Coronary artery (tissue), 2 donors: ENCODE measurements around the gene SKIC2.
"Not testable (repeated sequence)": the region's sequence is repeated elsewhere in the genome, so short reads cannot be mapped to it uniquely, and the experiment has no call there.

ENCODE experiments used
- DNase-seq: peaks from one replicate; pipeline ENCODE4 v3.0.0-alpha.2; 2017; ENCODE audit warnings: low spot score
- H3K27ac ChIP-seq, 2 donors: fragments of 200-600 bp; sonication (generic); one replicate each; pipeline ENCODE4 v1.5.1; 2016 to 2019
- H3K4me3 ChIP-seq: fragments of 200-600 bp; sonication (generic); 2 replicates; pipeline ENCODE4 v1.5.1; 2016; ENCODE audit warnings: mild to moderate bottlenecking, moderate library complexity
- TF ChIP-seq, protein P1 (sequence below): fragments of 200-600 bp; sonication (generic); IDR thresholded peaks from one replicate; pipeline ENCODE4 v1.5.1; 2019; ENCODE audit warnings: antibody characterized with exemption

SKIC2 gene

DNA sequence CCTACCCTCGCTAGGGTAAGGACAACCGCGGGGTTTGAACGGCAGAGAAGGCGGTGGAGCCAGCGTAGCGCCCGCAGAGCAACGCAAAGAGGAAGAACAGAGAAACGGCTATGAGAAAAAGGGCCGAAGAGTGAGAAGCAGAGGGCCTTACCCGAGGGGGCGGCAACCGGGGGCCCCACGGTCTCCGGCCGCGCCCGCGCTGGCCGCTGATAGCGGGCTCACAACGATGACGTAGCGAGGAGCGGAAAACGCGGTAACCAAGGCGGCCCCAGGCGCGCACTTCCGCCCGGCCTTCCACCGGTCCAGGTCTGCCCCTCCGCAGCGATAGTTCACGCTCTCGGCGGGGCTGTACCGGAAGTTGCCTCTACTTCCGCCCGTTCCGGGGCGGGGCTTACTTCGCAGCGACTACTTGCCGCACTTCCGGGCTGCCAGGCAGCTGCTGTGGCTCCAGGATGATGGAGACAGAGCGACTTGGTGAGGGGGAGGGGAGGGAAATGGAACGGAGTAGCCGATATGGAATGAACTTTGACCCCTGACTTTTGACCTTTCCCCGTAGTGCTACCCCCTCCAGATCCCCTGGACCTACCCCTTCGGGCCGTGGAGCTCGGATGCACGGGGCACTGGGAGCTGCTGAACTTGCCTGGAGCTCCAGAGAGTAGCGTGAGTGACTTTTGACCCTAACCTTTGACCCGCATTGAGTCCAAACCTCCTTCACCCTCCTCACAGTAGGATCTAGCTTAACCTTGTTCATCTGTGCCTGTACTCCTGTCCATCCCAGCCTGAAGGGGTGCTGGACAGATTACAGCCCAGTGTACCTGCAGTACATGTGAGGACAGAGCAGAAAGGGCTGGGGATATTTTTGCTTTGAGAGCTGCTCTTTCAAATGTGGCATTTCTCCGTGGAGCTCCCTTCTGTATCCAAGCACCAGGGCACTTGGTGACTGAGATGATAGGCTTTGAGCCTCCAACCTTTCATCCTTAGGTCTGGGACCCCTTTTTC is at the start of gene SKIC2, which contains the start of gene NELFE:
Gene SKIC2 (plus strand): TSS at position 435 of the 999 bp plus-strand sequence. CDS start 18 bp downstream, at position 453.
Gene NELFE (minus strand): TSS at position 231 of the 999 bp plus-strand sequence. CDS start 525 bp downstream, outside the sequence.
- DNase-seq: peak; percentile 99
- TF ChIP-seq, protein P1, sequence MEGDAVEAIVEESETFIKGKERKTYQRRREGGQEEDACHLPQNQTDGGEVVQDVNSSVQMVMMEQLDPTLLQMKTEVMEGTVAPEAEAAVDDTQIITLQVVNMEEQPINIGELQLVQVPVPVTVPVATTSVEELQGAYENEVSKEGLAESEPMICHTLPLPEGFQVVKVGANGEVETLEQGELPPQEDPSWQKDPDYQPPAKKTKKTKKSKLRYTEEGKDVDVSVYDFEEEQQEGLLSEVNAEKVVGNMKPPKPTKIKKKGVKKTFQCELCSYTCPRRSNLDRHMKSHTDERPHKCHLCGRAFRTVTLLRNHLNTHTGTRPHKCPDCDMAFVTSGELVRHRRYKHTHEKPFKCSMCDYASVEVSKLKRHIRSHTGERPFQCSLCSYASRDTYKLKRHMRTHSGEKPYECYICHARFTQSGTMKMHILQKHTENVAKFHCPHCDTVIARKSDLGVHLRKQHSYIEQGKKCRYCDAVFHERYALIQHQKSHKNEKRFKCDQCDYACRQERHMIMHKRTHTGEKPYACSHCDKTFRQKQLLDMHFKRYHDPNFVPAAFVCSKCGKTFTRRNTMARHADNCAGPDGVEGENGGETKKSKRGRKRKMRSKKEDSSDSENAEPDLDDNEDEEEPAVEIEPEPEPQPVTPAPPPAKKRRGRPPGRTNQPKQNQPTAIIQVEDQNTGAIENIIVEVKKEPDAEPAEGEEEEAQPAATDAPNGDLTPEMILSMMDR: no peak
- peak within 1 kb of the TSS; percentile 87 for H3K4me3 ChIP-seq
- peak within 1 kb of the TSS; percentile 89 to 93 for H3K27ac ChIP-seq

GRCh38 chr6:31909298-31909697 is 49.7 kb upstream of the SKIC2 start:
- H3K4me3 ChIP-seq, H3K27ac ChIP-seq, DNase-seq: not testable (repeated sequence)

- H3K4me3 ChIP-seq: no peak overlapping the region
- TF ChIP-seq, protein P1: no peak
- DNase-seq: no peak
- no peak overlapping the region for H3K27ac ChIP-seq
Measured at GRCh38 chr6:31911826-31912585, 47.0 kb upstream of the SKIC2 start.

DNA sequence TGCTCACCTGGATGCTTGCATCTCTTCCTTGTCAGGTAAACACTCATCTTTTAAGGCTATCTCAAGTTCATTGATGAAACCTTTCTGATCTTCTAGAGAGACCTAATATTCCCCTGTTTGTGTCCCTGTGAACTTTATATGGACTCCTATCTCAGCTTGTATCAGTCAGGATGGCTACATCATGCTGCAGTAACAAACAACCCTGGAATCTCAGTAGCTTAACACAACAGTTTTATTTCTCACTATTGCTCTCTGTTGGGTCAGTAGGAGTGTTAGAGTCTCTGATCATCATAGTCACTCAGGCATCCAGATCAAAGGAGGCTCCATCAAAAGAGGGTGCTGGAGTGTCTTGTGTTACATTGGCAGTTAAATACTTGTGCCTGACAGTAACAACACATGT is 43.6 kb upstream of the SKIC2 start:
- TF ChIP-seq, protein P1: no peak
- no peak for DNase-seq
- H3K4me3 ChIP-seq: no peak overlapping the region
- no peak overlapping the region for H3K27ac ChIP-seq

DNA sequence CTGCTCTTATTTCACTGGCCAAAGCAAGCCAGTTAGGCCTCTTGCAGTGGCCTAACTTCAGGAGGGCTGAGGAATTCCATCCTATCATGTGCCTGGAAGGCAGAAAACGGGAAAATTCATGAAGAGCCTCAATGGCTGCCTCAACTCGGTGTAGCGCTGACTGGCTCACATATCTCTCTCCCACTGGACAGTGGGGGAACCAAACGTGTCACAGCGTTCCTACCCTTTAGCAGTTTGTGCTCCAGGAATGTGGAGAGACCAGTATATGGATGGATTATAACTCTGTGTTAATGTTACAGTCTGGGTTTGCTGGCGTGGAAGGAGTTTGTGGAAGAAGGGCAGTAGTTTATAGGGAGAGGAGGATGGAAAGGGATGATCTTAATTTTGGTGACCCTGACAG is 43.2 kb upstream of the SKIC2 start:
- DNase-seq: no peak
- Histone ChIP-seq H3K27ac (no peak overlapping the region), H3K4me3 (no peak overlapping the region)
- TF ChIP-seq, protein P1: no peak

- Histone ChIP-seq H3K27ac (no peak overlapping the region), H3K4me3 (no peak overlapping the region)
- TF ChIP-seq, protein P1: no peak
- no peak for DNase-seq
Measured at GRCh38 chr6:31918069-31918720, 40.8 kb upstream of the SKIC2 start.
